Tibial nerve (tissue), 4 donors: Measurements from ENCODE around the gene ZDHHC24. TPM values are rescaled to one million over a fixed set of nuclear protein-coding genes. Genes with fewer than 3 reads are reported as not detected.

Source experiments
- DNase-seq, 2 donors: peaks; one replicate each; pipeline ENCODE4 v3.0.0-alpha.2; 2019; ENCODE audit warnings: low spot score in 2 of 2
- H3K27ac ChIP-seq, 4 donors: fragments of 200-600 bp; sonication (generic) in 3 of 4; one replicate each; pipeline ENCODE4 v1.5.1; 2017 to 2019; ENCODE audit warnings: mild to moderate bottlenecking in 1 of 4
- H3K27me3 ChIP-seq, 2 donors: fragments of 200-600 bp; sonication (generic) in 1 of 2; one replicate each; pipeline versions ENCODE4 v1.5.1 to v1.6.0; 2017 to 2019
- H3K36me3 ChIP-seq, 3 donors: fragments of 200-600 bp; sonication (generic); one replicate each; pipeline ENCODE4 v1.5.1; 2018 to 2019
- H3K4me1 ChIP-seq, 4 donors: fragments of 200-600 bp; sonication (generic) in 3 of 4; one replicate each; pipeline ENCODE4 v1.5.1; 2017 to 2019
- H3K4me3 ChIP-seq, 4 donors: fragments of 200-600 bp; sonication (generic) in 3 of 4; one replicate each; pipeline ENCODE4 v1.5.1; 2017 to 2019; ENCODE audit warnings: mild to moderate bottlenecking in 1 of 4, moderate library complexity in 1 of 4
- H3K9me3 ChIP-seq, 4 donors: fragments of 200-600 bp; sonication (generic) in 3 of 4; one replicate each; pipeline ENCODE4 v1.5.1; 2017 to 2019
- EP300 ChIP-seq, 2 donors: sonication (generic); formaldehyde crosslinking; IDR thresholded peaks; one replicate each; pipeline ENCODE4 v1.6.1; 2017; ENCODE audit warnings: antibody characterized with exemption in 2 of 2, mild to moderate bottlenecking in 1 of 2
- POLR2A ChIP-seq, 2 donors: fragments of 450-650 bp; IDR thresholded peaks; one replicate each; pipeline ENCODE4 v1.6.1; 2017; ENCODE audit warnings: antibody characterized with exemption in 2 of 2, mild to moderate bottlenecking in 2 of 2, moderate library complexity in 2 of 2
- WGBS, 2 donors: methylation state at CpG; one replicate each; pipeline ENCODE4 v1.1.5; 2018; 5-methylcytosine and 5-hydroxymethylcytosine counted together
- total RNA-seq, 4 donors: library from RNA; depleted of rRNA; stranded (reverse); fragments of >200 nt; gene quantifications; one replicate each; pipeline ENCODE4 v1.1.0, GENCODE V29; 2016
- TF ChIP-seq, protein P1 (sequence below), 5 experiments: fragments of 200-600 bp in 3 of 5; fragments of 450-650 bp in 2 of 5; sonication (generic) in 3 of 5; IDR thresholded peaks; one replicate each; pipeline ENCODE4 v1.5.1; 2016 to 2019; ENCODE audit warnings: antibody characterized with exemption in 5 of 5, mild to moderate bottlenecking in 3 of 5, moderate library complexity in 2 of 5

Gene ZDHHC24
- total RNA-seq, 4 donors from 2014 or later = 15.3 to 17.7 (median 16.6) TPM

DNA sequence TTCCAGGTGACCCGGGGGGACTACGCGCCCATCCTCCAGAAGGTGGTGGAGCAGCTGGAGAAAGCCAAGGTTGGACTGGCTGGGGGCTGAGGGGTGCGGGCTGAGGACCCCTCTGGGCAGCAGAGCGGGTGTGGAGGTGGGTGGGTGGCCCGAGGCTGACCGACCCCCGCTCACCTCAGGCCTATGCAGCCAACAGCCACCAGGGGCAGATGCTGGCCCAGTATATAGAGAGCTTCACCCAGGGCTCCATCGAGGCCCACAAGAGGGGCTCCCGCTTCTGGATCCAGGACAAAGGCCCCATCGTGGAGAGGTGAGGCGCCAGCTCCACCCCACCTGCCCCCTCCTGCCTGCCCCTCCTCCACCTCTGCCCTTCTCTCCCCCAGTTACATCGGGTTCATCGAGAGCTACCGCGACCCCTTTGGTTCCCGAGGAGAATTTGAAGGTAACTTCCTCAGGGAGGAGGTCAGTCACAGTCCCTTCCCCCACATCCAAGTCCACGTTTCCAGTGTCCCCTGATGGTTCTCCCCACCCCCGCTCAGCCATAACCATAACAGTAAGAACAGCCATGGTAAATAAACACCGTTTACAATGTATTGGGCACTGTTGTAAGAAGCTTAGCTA is 54.4 kb downstream of the ZDHHC24 start:
- Histone ChIP-seq H3K27me3 (no peaks in the 10 kb centered on the region), H3K9me3 (no peaks in the 10 kb centered on the region), H3K4me1 (no peaks in the 10 kb centered on the region), H3K4me3 (no peak overlapping the region), H3K36me3 (peaks cover 0 to 97% (median 0%) of the 10 kb centered on the region in 3 donors), H3K27ac (no peak overlapping the region)
- TF ChIP-seq POLR2A (IDR thresholded peaks at IDR 0.05) (no peak), EP300 (IDR thresholded peaks at IDR 0.05) (no peak)
- TF ChIP-seq, protein P1, sequence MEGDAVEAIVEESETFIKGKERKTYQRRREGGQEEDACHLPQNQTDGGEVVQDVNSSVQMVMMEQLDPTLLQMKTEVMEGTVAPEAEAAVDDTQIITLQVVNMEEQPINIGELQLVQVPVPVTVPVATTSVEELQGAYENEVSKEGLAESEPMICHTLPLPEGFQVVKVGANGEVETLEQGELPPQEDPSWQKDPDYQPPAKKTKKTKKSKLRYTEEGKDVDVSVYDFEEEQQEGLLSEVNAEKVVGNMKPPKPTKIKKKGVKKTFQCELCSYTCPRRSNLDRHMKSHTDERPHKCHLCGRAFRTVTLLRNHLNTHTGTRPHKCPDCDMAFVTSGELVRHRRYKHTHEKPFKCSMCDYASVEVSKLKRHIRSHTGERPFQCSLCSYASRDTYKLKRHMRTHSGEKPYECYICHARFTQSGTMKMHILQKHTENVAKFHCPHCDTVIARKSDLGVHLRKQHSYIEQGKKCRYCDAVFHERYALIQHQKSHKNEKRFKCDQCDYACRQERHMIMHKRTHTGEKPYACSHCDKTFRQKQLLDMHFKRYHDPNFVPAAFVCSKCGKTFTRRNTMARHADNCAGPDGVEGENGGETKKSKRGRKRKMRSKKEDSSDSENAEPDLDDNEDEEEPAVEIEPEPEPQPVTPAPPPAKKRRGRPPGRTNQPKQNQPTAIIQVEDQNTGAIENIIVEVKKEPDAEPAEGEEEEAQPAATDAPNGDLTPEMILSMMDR (IDR thresholded peaks at IDR 0.05) = no peak
- WGBS, 2 donors = 55 to 61% methylated on average over 20 of the region's 20 CpGs
- no peak for DNase-seq

GRCh38 chr11:66489636-66490035 is 56.2 kb downstream of the ZDHHC24 start:
- no peaks in the 10 kb centered on the region for H3K27me3 ChIP-seq
- TF ChIP-seq, protein P1 (IDR thresholded peaks at IDR 0.05) = no peak
- TF ChIP-seq POLR2A (IDR thresholded peaks at IDR 0.05) (no peak), EP300 (IDR thresholded peaks at IDR 0.05) (no peak)
- H3K27ac ChIP-seq = no peak overlapping the region
- H3K36me3 ChIP-seq = peaks cover 0 to 97% (median 0%) of the 10 kb centered on the region in 3 donors
- H3K9me3 ChIP-seq = no peaks in the 10 kb centered on the region
- no peak for DNase-seq
- no peaks in the 10 kb centered on the region for H3K4me1 ChIP-seq
- WGBS, 2 donors = 88 to 97% methylated on average over 6 to 7 of the region's 7 CpGs
- no peak overlapping the region for H3K4me3 ChIP-seq

DNA sequence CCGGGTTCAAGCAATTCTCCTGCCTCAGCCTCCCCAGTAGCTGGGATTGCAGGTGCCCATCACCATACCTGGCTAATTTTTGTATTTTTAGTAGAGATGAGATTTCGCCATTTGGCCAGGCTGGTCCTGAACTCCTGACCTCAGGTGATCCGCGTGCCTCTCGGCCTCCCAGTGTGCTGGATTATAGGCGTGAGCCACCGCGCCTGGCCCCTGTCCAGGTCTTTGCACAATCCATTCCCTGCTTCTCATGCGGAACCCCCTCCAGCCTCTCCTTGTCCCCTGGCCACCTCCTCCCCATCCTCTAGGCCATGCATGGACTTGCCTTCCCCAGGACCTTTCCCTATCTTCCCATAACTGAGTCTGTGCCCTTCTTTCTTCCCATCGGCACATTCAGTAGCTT is 56.9 kb downstream of the ZDHHC24 start:
- no peaks in the 10 kb centered on the region for H3K27me3 ChIP-seq
- no peak for DNase-seq
- TF ChIP-seq EP300 (IDR thresholded peaks at IDR 0.05) = no peak
- TF ChIP-seq, protein P1 (IDR thresholded peaks at IDR 0.05) = no peak
- WGBS, 2 donors = 89 to 94% methylated on average over 10 of the region's 10 CpGs
- no peaks in the 10 kb centered on the region for H3K9me3 ChIP-seq
- peaks cover 0 to 96% (median 0%) of the 10 kb centered on the region in 3 donors for H3K36me3 ChIP-seq
- no peak overlapping the region for H3K27ac ChIP-seq
- H3K4me1 ChIP-seq = no peaks in the 10 kb centered on the region
- H3K4me3 ChIP-seq = no peak overlapping the region

GRCh38 chr11:66484806-66485380 is 61.0 kb downstream of the ZDHHC24 start:
- TF ChIP-seq POLR2A (IDR thresholded peaks at IDR 0.05) = no peak
- TF ChIP-seq EP300 (IDR thresholded peaks at IDR 0.05) = no peak
- TF ChIP-seq, protein P1 (IDR thresholded peaks at IDR 0.05) = no peak
- Histone ChIP-seq H3K36me3 (peaks cover 0 to 70% (median 0%) of the 10 kb centered on the region in 3 donors), H3K9me3 (no peaks in the 10 kb centered on the region), H3K4me3 (no peak overlapping the region), H3K27ac (no peak overlapping the region), H3K4me1 (peaks cover 0 to 9% (median 3%) of the 10 kb centered on the region in 4 donors), H3K27me3 (no peaks in the 10 kb centered on the region)
- WGBS, 2 donors = 77 to 84% methylated on average over 7 of the region's 7 CpGs
- no peak for DNase-seq
